HG03521 (cell line): ENCODE data around the gene CISH.

Source experiments
- ATAC-seq: cut with Tn5 transposase; IDR thresholded peaks from one replicate; pipeline ENCODE4 v1.9.1; 2021; ENCODE audit warnings: mild to moderate bottlenecking, moderate library complexity; ENCODE audit not compliant: unreplicated experiment

Gene CISH

GRCh38 chr3:50615190-50615589 lies 3.6 kb upstream of the CISH start:
- no peak for ATAC-seq

- no peak for ATAC-seq
Measured at GRCh38 chr3:50612970-50613846, 1.6 kb upstream of the CISH start.

GRCh38 chr3:50612234-50612882 lies 784 bp upstream of the CISH start:
- ATAC-seq: peak; percentile 8

- ATAC-seq: no peak
Measured at GRCh38 chr3:50610992-50611463, 546 bp downstream of the CISH start.

GRCh38 chr3:50610181-50610971 lies 1.2 kb downstream of the CISH start:
- no peak for ATAC-seq

- ATAC-seq: no peak
Measured at GRCh38 chr3:50609763-50610085, 1.9 kb downstream of the CISH start.

- ATAC-seq: no peak
Measured at GRCh38 chr3:50609071-50609762, 2.4 kb downstream of the CISH start.

GRCh38 chr3:50608278-50608677 lies 3.3 kb downstream of the CISH start:
- ATAC-seq: no peak

GRCh38 chr3:50607271-50608091 lies 4.1 kb downstream of the CISH start:
- ATAC-seq: no peak

- ATAC-seq: no peak
Measured at GRCh38 chr3:50606596-50606995, 5.0 kb downstream of the CISH start.

- ATAC-seq: no peak
Measured at GRCh38 chr3:50605901-50606326, 5.7 kb downstream of the CISH start.

GRCh38 chr3:50604628-50605588 lies 6.7 kb downstream of the CISH start:
- no peak for ATAC-seq

GRCh38 chr3:50604110-50604621 lies 7.4 kb downstream of the CISH start:
- no peak for ATAC-seq

- ATAC-seq: no peak
Measured at GRCh38 chr3:50603261-50604109, 8.1 kb downstream of the CISH start.

GRCh38 chr3:50602595-50603191 lies 8.9 kb downstream of the CISH start:
- ATAC-seq: no peak

GRCh38 chr3:50600841-50601591 lies 10.6 kb downstream of the CISH start:
- ATAC-seq: no peak
